GM21367 (cell line): Measurements from ENCODE around the gene HOXA6.

Experiments
- ATAC-seq: cut with Tn5 transposase; IDR thresholded peaks from one replicate; pipeline ENCODE4 v1.9.1; 2021; ENCODE audit not compliant: unreplicated experiment

Gene HOXA6

DNA sequence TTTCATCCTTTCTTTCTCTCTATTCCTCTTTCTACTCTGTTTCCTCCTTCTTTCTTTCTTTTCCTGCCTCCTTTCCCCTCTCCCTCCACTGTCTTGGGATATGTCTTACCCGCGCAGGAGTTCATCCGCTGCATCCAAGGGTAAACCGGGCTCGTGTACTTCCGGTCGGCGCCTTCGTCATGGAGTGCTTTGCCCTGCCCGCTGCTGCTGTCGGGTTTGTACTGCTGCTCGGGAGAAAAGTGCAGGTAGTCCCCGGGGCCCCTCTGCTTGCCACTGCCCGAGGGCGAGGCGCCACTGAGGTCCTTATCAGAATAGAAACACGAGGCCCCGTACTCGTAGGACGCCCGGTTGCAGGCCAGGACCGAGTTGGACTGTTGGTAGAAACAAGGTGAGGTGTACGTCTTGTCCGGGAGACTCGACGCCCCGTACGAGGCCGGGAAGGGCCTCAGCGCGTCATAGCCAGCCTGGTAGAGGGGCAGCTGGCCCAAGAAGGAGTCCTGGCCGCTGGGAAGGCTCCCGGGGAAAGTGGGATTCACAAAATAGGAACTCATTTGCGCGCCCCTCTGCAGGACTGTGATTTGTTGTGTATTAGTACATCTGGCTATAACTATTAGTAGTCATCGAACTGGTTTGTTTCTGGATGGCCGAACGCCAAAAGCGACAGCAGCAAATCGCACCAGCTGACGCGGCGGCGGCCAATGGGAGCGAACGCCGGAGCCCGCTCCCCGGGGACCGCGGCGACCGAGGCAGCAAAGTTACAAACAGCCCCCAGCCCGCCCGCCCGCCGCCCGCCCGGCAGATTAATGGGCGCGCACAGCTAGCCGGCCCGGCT, at the start of gene HOXA6:
Gene HOXA6 (minus strand): TSS at position 576 of the 832 bp plus-strand sequence. CDS start 25 bp downstream, at position 551.
- no peak for ATAC-seq

DNA sequence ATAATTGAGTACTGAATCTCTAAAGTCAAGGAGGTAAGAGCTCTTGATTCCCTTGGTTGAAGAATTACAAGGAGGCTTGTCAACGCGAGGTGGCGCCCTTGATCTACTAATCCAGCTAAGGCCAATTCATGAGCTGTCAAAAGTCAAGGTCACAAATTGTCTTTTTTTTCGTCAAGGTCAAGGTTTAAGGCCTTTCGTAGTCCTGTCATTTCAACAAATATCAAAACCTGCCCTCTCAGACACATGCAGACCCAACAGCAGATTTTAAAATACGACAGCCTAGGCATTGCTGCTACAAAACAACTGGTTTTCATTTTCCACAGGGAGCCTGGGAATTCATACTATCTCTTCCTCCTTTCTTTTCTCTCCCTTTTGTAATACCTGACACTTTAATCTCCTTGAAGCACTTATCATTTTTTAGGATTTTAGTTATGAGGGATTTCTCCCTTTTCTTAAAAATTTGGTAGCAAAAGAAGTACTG, 48.8 kb upstream of the HOXA6 start:
- no peak for ATAC-seq

DNA sequence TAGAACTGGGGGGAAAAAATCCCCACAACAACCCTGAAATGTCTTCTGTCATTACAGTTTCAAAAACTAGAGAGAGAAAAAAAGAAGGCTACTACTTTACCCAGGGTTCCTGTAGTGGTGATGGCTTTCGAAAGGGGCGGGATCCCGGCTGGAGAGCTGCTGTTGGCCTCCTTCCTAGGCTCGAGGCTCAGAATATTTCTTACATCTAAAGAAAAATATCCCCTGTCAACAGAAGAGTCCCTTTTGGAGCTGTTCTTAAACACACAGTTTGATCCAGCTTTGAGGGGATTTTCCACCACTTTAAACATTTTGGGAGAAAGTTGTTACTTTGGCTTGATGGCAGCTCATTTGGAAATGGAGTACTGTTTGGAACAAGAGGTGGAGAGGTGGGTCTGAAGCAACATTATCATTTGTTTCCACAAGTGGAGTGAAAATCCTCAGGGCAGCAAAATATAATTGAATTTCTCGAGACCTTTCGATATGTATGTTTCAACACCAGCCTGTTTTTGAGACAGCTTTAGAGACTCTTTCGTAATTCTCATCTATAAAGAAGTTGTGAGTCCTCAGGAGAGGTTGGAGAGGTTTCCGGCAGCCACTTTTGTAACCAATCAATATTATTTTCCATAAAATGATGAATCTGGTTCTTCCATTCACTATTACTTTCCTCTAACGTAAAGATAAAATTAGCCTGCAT, 47.3 kb upstream of the HOXA6 start:
- no peak for ATAC-seq

DNA sequence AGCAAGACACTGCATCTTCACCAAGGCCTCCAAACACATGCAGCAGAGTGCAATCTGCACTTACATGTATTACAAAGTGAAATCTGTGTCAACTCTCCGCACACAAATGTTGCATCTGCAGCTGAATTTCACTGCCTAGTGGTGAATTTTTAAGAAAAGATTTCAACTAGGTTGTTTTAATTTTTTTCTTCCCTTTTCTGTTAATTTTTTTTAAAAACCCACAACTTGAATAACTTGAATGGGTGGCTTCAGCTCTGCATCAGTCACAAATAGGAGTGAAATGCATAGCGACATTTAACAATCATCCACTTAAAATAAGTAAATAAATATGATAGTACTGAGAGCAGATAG, 46.4 kb upstream of the HOXA6 start:
- no peak for ATAC-seq

DNA sequence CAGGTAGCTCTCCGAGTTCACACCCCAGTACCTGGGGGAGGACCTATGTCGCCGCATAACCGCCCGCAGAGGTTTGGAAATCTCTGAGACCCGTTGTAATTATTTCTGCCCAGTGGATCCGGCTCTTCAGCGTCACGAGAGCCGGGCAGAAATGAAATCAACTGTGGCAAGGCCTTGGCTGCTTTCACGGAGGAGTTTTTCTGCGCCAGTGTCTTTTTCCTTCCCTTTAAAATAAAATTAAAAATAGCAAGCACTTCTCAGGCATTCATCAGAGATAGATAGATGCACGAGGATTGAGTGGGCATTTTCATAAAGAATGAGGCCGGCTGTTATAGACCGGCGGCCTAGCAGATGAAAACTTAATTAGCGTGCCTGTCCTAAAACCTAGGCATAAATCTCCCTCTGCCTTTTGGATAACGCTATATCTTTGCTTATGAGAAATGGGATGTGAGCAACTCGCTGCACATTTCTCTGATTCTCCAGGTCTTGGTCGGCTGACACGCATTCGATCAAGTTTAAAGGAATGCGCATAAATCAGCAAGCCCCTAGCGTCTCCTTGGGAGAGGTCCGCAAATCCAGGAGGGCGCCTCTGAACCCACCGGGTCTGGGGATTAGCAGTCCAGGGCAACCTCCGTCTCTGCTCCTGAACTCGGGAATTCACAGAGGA, 45.9 kb upstream of the HOXA6 start:
- ATAC-seq: no peak

DNA sequence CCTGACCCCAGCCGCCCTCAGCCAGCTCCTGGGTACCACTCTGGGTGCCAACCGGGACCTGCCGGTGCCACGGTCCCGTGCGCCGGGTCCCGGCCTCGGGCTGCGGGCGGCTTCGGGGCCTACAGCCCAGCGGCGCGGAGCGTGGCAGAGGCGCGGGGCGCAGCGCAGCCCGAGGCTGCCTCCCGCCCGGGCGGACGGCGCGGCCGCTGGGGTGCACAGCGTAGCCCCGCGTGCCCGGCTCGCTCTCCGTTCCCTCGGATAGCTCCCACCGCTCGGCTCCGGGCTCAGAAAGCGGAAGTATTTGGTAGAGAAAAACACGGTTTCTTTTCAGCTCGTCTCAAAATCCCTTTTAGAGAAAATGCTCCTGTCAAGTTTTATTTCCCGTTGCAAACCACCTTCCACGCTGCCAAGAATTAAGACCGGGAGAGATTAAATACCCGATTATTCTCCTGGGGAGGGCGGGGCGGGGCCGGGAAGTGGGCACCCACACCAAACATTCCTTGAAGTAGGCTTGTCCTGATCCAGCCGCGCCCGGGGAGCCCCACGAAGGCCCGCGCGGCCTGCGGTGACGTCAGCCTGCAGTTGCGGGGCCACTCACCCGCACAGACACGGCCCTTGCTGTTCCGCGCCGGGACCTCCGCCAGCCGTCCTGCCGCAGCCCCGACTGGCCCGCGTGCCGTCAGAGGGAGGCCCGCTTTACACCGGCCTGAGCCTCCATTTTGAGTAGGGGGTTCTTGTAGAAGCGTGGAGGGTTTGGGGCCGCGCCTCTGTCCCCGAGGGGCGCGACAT, 45.2 kb upstream of the HOXA6 start:
- ATAC-seq: no peak

DNA sequence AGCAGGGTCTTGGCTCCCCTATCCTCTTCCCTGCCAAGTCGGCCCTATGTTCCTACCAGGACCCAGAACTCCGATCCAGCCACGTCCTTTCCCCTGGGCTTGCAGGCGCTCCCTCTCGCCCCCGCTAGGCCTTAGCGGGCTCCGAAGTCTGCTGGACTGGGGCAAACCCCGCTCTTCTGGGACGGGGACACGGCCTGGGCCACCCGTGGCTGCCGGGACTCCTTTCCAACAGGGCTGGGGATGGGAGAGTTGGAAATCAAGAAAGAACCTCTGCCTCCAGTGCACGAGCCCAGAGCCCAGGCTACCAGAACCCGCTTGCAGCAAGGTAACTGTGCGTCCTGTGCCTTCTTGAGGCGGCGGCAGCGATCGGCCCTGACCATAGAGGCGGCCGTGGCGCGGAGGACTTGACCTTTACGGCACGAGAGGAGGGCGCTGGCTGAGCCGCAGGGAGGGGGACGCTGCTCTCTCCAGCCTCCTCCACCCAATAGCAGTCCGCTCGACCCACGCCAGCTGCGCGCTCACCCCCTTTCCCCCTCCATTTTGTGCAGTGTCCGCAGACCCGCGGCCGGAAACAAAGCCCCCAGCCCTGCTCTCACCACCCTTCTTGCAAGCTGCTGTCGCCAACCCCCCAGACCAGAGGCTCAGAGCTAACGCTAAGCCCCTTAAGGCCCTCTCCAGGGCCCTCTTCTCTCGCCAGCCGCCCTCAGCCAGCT, 44.4 kb upstream of the HOXA6 start:
- ATAC-seq: no peak

DNA sequence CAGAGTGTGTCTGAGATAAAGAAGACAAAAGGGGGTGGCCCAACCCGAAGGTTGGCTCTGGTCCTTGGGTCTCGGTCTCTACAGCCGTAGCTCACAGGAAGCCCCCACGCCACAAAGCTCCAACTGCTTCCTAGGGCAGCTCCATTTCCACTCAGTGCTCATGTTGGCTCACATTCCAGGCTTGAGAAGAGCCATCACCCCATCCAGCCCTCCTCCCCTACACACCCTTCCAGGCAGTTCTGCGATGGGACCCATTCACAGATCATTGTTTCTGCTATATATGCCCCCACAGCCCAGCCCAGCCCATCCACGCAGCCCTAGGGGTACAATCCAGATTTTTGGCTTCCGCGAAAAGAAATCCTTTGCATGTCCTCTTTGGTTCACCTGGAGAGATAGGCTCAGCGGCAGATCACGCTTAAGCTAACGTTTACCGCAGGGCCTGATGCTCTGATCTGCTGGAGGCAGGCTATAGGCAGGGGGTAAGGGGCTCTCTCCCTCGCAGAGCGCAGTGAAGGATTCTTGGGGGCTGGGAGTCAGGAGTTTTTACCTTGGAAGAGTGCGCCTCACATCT, 43.7 kb upstream of the HOXA6 start:
- no peak for ATAC-seq

DNA sequence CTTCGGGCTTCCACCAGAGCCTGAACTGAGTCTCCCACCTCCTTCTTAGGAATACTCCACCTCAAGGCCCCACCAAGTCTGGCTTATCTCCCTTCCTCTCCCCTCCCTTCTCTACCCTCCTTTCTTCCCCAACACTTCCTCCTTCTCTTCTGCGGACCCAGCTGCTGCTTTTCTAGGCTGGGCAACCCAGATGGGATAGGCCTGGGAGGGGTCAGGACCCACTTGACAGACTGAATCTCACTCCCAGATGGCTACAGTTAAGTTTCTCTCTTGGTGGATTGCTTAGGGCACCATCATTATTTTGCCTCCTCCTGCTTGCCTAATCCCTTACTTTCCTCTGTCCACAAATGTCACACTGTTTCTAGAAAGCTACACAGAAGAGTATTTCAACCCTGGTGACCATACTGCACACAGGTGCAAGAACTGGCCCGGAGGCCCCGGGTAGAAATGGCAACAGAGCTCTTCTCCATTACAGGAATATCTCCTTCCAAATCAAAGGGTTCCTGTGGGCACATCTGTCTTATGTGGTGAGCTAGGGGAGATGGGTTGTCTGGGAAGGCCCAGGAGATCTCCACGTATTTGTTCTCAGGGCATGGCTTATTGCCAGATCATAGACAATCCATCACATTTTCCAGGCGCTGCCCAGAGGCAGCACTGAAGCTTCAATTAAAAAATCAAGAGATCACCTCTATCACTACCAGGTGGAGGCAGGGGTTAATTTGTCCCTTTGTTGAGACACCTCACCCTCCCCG, 42.6 kb upstream of the HOXA6 start:
- ATAC-seq: no peak

DNA sequence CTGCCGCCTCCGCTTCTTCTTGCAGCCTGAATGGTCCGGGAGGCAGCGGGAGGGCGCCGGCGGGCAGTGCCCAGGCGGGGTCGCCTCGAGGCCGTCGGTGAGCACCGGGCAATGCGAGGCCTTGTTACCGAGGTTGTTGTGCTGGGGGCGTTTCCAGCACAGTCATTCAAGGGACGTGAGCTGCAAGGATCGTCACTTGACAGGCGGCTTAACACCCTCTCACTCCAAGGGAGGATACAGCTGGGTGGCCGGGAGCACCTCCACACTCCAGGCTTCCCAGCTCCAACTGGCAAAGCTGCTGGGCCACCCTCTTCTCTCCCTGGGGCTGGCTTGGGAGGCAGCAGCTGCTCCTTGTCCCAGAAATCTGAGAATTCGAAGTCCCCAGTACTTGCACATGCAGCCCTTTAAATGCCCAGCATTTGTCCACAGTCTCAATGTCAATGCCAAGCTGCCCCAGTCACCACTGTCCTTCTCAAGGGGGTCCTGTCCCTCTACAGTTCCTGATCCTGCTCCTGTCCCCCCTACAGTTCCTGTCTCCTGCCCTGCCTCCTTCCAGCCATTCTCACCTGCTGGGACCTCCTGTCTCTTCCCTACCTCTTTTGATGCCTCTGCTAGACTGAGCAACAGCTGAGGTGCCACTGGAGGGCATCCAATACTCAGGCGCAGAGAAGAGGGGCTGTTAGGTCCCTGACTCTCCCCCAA, 41.9 kb upstream of the HOXA6 start:
- ATAC-seq: no peak

DNA sequence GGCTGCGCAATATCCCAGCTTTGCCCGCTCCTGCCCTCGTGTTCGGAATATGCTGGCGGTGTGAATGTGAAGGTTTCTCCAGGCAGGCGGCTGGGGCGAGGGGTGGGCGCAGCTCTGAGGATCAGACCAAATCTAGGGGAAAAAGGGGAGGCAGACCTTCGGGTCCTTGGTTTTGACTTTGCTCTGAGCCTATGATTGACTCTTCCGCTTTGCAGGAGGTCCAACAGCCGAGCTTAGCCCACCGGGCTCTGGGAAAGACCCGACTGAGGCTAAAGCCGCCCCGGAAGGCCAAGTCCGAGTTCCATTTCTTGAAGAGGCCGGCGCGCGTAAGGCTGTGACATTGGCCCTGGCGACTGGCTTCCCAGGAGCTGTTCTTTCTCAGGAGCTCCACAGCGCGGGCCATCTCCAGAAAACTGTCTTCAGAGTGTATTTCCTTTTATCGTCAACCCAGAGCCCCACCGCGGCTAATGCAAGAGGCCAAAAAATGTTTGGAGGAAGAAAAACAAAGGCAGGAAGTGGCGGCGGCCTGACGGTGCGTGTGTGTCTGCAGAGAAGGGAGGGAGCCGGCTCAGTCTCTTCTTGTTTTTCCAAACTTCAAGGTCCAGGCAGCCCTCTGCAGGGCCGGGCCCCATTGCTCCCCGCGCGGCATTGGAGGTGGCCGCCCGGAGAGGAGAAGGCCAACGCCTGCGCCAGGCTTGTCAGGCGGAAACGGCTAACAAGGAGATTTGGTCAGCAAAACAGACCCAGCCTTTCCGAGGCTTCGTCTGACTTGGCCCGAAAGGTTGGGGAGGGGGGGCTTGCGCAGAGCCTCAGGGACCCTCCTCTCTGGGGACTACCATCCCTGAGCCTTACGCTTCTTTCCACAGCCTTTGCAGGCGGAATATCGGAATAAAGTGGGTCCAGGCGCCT, 41.1 kb upstream of the HOXA6 start:
- ATAC-seq: no peak

DNA sequence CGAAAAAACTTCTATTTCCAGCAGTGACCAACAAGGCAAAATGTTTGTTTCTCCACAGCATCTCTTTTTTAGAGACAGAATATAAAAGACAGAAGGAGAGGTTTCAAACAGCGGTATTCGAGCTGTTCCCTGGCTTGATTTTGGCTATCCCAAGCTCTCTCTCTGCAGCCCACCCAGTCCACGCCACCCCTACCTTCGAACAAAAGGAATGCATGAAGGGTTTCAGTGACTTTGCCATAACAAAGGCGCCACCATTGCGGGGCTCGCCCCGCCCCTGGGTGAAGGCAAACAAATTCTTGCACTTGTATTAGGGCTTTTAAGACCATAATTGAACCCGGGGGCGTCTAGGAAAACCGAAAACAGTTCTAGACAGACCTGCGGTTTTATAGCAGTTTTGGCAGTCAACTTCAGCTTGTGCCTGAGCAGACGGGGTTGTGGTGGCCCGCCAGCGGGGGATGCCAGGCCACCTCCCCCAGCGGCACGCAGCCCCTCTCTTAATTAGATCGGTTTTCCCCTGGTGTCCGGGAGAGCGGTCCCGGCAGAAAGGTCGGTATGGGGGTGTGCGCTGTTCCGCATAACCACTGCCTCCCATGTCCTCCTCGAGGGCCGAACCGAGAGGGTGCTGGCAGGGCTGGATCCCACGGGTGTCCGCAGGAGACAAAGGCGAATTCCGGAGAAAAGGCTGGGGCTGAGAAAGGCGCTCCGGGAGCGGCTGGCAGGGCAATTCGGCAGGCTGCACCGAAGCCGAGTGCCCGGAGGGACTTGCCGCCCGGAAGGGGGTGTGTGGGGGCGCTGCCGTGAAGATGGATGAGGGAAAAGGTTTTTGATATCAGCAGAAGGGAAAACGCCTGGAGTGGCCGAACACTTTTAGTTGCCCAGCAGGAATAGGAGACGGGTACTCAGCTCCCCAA, 40.2 kb upstream of the HOXA6 start:
- ATAC-seq: no peak

DNA sequence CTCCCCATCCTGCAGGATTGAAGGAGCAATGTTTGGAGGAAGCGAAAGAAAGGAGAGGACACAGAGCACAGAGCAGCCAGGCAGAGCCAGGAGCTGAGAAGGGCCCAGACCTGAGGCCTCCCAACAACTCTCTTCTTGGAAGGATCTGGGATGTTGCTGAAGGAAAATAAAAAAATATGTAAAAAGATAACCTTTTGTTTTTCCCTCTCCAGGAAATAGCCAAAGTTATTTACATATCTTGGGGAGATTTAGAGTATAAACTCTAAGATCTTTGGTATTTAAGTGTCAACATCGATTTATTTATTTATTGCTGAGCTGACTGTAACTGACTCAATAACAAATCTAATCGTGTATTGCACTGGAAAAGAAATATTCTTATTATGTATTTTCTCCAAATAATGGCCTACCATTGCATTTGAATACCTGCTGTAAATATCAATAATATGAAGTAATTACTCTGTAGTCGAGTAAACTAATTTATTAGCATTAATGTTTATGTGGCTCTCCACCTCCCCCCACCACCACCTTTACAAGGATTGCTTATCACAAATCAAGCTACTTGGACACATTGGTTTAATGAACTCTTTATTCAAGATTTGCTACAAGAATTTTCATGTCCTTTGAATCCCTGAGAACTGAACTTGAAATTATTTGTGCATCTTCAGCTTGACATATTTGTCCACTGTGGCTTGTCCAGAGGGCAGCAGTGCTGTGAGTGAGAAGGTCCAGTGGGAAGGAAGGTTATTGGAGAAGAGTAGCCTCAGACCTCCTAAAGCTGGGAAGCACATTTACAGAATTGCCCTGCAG, 39.3 kb upstream of the HOXA6 start:
- no peak for ATAC-seq

DNA sequence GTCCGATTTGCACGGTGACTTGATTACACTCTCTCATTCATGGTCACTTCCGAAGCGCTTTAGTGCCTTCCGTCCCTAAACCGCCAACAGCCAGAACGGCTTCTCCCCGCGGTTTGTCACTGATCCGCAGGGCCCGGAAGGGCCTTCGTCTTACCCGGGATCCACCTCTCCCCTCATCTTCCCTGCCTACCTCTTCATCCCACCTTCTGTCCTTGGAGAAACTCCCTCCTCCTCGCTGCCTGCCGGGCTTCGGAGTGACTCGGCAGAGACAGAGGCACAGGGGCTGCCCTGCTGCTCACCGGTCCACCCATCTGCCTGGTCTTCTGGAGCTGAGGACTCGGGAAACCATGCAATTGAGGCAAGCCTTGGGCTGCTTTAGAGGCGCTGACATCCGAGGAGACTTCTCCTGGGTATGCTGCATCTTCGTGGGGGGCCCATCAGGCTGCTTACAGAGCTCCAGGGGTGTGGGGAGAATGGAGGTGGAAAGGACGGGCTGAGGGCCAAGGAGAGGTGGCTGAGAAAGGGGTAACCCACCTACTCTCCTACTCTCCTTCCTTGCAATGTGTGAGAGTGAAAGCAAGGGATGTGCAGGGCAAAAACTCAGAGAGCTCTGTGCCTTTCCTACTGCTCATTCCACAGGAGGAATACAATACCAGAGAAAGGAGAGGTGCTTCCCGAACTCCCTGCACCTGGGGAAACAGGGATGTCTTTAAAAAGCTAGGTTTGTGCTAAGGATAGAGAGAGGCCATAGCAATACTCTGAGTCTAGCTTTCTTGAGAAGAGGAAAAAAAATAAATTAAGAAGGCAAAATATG, 38.5 kb upstream of the HOXA6 start:
- ATAC-seq: no peak
